Posterior cingulate gyrus (tissue), 11 donors: ENCODE data around the gene TSPAN6.

Experiments
- DNase-seq, 10 donors: peaks; one replicate each; pipeline versions ENCODE4 v3.0.0 to v3.0.0-alpha.2; 2020 to 2021; ENCODE audit warnings: mixed read lengths in 3 of 10
- intact Hi-C: fragments of 100-400 bp; cut with DNase I; formaldehyde crosslinking; loops from one replicate; pipeline ENCODE4 v1.15.1; 2023

Gene TSPAN6

GRCh38 chrX:100591256-100592051 is 45.2 kb downstream of the TSPAN6 start:
- intact Hi-C loops, result no loop called here
- no peak for DNase-seq

- DNase-seq, result no peak
- intact Hi-C loops, result no loop called here
These were observed 48.7 kb downstream of the TSPAN6 start for GRCh38 chrX:100587861-100588260.

- intact Hi-C loops, result no loop called here
- DNase-seq, result no peak
These were observed 49.9 kb downstream of the TSPAN6 start for GRCh38 chrX:100586747-100587146.

- intact Hi-C loops, result no loop called here
- DNase-seq, result no peak
These were observed 52.0 kb downstream of the TSPAN6 start, which contains the start of gene TNMD for GRCh38 chrX:100584611-100585010. Gene TNMD, plus strand, starts transcription at chrX:100584936. Its CDS starts 83 bp downstream, at chrX:100585019.
